Activated CD4-positive, alpha-beta T cell treated with anti-CD3 and anti-CD28 coated beads, Interleukin-2, amount 10 ng/mL, durations not matched to agents 24 days and 14 days (primary cell): ENCODE measurements around the gene KCNAB1. TPM values are rescaled to one million over a fixed set of nuclear protein-coding genes. Genes with fewer than 3 reads are reported as not detected.

Experiments
- DNase-seq: peaks from one replicate; pipeline ENCODE4 v3.0.0; 2022
- H3K27ac Mint-ChIP-seq: one replicate; pipeline ENCODE4 v1.8.0; 2022; ENCODE audit warnings: mild to moderate bottlenecking, mixed read lengths
- H3K27me3 Mint-ChIP-seq: one replicate; pipeline ENCODE4 v1.8.0; 2022; ENCODE audit warnings: mixed read lengths
- H3K36me3 Mint-ChIP-seq: one replicate; pipeline ENCODE4 v1.8.0; 2022; ENCODE audit warnings: low read depth, mild to moderate bottlenecking, mixed read lengths
- H3K4me1 Mint-ChIP-seq: one replicate; pipeline ENCODE4 v1.8.0; 2021; ENCODE audit warnings: mixed read lengths
- H3K4me3 Mint-ChIP-seq: one replicate; pipeline ENCODE4 v1.8.0; 2022; ENCODE audit warnings: mild to moderate bottlenecking, moderate library complexity, mixed read lengths
- H3K9me3 Mint-ChIP-seq: one replicate; pipeline ENCODE4 v1.8.0; 2021; ENCODE audit warnings: mixed read lengths
- intact Hi-C: fragments of 100-400 bp; cut with micrococcal nuclease; formaldehyde crosslinking; loops from one replicate; pipeline ENCODE4 v1.15.1; 2023
- total RNA-seq: library from RNA; stranded (reverse); gene quantifications from 2 replicates; pipeline ENCODE4 v1.2.3, GENCODE V29; 2022

KCNAB1 gene
- total RNA-seq, 1 donor from 2014 or later: not detected

GRCh38 chr3:156148345-156148945, 28.1 kb downstream of the KCNAB1 start:
- H3K9me3 Mint-ChIP-seq: no peaks in the 10 kb centered on the region
- intact Hi-C loops: no loop called here
- H3K27ac Mint-ChIP-seq: no peak overlapping the region
- no peaks in the 10 kb centered on the region for H3K36me3 Mint-ChIP-seq
- DNase-seq: no peak
- H3K4me3 Mint-ChIP-seq: no peak overlapping the region
- peaks cover 27% of the 10 kb centered on the region for H3K27me3 Mint-ChIP-seq
- H3K4me1 Mint-ChIP-seq: peaks cover 6% of the 10 kb centered on the region

GRCh38 chr3:156148946-156149381, 28.6 kb downstream of the KCNAB1 start:
- intact Hi-C loops: no loop called here

GRCh38 chr3:156149876-156150275, 29.5 kb downstream of the KCNAB1 start:
- H3K36me3 Mint-ChIP-seq: no peaks in the 10 kb centered on the region
- H3K27ac Mint-ChIP-seq: no peak overlapping the region
- intact Hi-C loops: loop anchor here (1.0 to 10.0 kb wide), 5 partner anchors 359 to 987 kb away; no protein-coding TSS in a partner anchor
- DNase-seq: no peak
- no peaks in the 10 kb centered on the region for H3K9me3 Mint-ChIP-seq
- H3K27me3 Mint-ChIP-seq: peaks cover 19% of the 10 kb centered on the region
- peaks cover 6% of the 10 kb centered on the region for H3K4me1 Mint-ChIP-seq
- no peak overlapping the region for H3K4me3 Mint-ChIP-seq

More at GRCh38 chr3:156148946-156149381, 28.6 kb downstream of the KCNAB1 start:
- no peaks in the 10 kb centered on the region for H3K9me3 Mint-ChIP-seq
- no peaks in the 10 kb centered on the region for H3K36me3 Mint-ChIP-seq
- DNase-seq: no peak
- no peak overlapping the region for H3K27ac Mint-ChIP-seq
- H3K4me3 Mint-ChIP-seq: no peak overlapping the region
- H3K4me1 Mint-ChIP-seq: peaks cover 6% of the 10 kb centered on the region
- peaks cover 26% of the 10 kb centered on the region for H3K27me3 Mint-ChIP-seq

GRCh38 chr3:156150434-156151066, 30.2 kb downstream of the KCNAB1 start:
- Mint-ChIP-seq H3K27ac (no peak overlapping the region), H3K4me1 (peaks cover 6% of the 10 kb centered on the region), H3K4me3 (no peak overlapping the region), H3K36me3 (no peaks in the 10 kb centered on the region), H3K27me3 (peaks cover 17% of the 10 kb centered on the region), H3K9me3 (no peaks in the 10 kb centered on the region)
- intact Hi-C loops: loop anchor here (1.0 to 10.0 kb wide), 6 partner anchors 232 to 987 kb away; no protein-coding TSS in a partner anchor
- DNase-seq: peak; percentile 78

- Mint-ChIP-seq H3K9me3 (no peaks in the 10 kb centered on the region), H3K4me3 (no peak overlapping the region), H3K4me1 (peaks cover 6% of the 10 kb centered on the region), H3K27ac (no peak overlapping the region), H3K27me3 (peaks cover 18% of the 10 kb centered on the region), H3K36me3 (no peaks in the 10 kb centered on the region)
- peak; percentile 84 for DNase-seq
- intact Hi-C loops: loop anchor here (1.0 to 10.0 kb wide), 3 partner anchors 230 to 929 kb away; no protein-coding TSS in a partner anchor
These were observed 31.5 kb downstream of the KCNAB1 start for GRCh38 chr3:156151824-156152428.

- peaks cover 17% of the 10 kb centered on the region for H3K27me3 Mint-ChIP-seq
- H3K4me3 Mint-ChIP-seq: no peak overlapping the region
- no peaks in the 10 kb centered on the region for H3K9me3 Mint-ChIP-seq
- H3K27ac Mint-ChIP-seq: no peak overlapping the region
- intact Hi-C loops: loop anchor here (10.0 kb wide), 1 partner anchor 656 kb away; no protein-coding TSS in a partner anchor
- H3K4me1 Mint-ChIP-seq: peaks cover 10% of the 10 kb centered on the region
- no peaks in the 10 kb centered on the region for H3K36me3 Mint-ChIP-seq
- DNase-seq: no peak
These were observed 38.4 kb downstream of the KCNAB1 start for GRCh38 chr3:156158656-156159295.

GRCh38 chr3:156160647-156161046, 40.3 kb downstream of the KCNAB1 start:
- intact Hi-C loops: no loop called here
- Mint-ChIP-seq H3K9me3 (no peaks in the 10 kb centered on the region), H3K4me1 (peaks cover 10% of the 10 kb centered on the region), H3K4me3 (peak overlapping the region; percentile 10), H3K27me3 (peaks cover 14% of the 10 kb centered on the region), H3K36me3 (no peaks in the 10 kb centered on the region), H3K27ac (no peak overlapping the region)
- DNase-seq: peak; percentile 61

- no peak for DNase-seq
- Mint-ChIP-seq H3K9me3 (no peaks in the 10 kb centered on the region), H3K27ac (no peak overlapping the region), H3K4me3 (peak overlapping the region; percentile 4), H3K4me1 (peaks cover 10% of the 10 kb centered on the region), H3K36me3 (no peaks in the 10 kb centered on the region), H3K27me3 (peaks cover 13% of the 10 kb centered on the region)
- intact Hi-C loops: no loop called here
These were observed 40.8 kb downstream of the KCNAB1 start for GRCh38 chr3:156161172-156161571.

GRCh38 chr3:156163848-156164247, 43.5 kb downstream of the KCNAB1 start:
- Mint-ChIP-seq H3K27ac (no peak overlapping the region), H3K4me1 (peaks cover 10% of the 10 kb centered on the region), H3K36me3 (no peaks in the 10 kb centered on the region), H3K9me3 (no peaks in the 10 kb centered on the region), H3K4me3 (no peak overlapping the region), H3K27me3 (peaks cover 9% of the 10 kb centered on the region)
- no peak for DNase-seq
- intact Hi-C loops: no loop called here

- Mint-ChIP-seq H3K27ac (no peak overlapping the region), H3K36me3 (no peaks in the 10 kb centered on the region), H3K9me3 (no peaks in the 10 kb centered on the region), H3K4me3 (no peak overlapping the region), H3K27me3 (peaks cover 12% of the 10 kb centered on the region), H3K4me1 (no peaks in the 10 kb centered on the region)
- intact Hi-C loops: no loop called here
- no peak for DNase-seq
These were observed 46.4 kb downstream of the KCNAB1 start for GRCh38 chr3:156166808-156167207.

- peaks cover 13% of the 10 kb centered on the region for H3K27me3 Mint-ChIP-seq
- intact Hi-C loops: no loop called here
- no peaks in the 10 kb centered on the region for H3K4me1 Mint-ChIP-seq
- H3K4me3 Mint-ChIP-seq: no peak overlapping the region
- DNase-seq: no peak
- no peak overlapping the region for H3K27ac Mint-ChIP-seq
- H3K36me3 Mint-ChIP-seq: no peaks in the 10 kb centered on the region
- H3K9me3 Mint-ChIP-seq: no peaks in the 10 kb centered on the region
These were observed 50.2 kb downstream of the KCNAB1 start for GRCh38 chr3:156170571-156170970.

GRCh38 chr3:156171281-156172267, 51.2 kb downstream of the KCNAB1 start:
- H3K27me3 Mint-ChIP-seq: peaks cover 11% of the 10 kb centered on the region

GRCh38 chr3:156172536-156172935, 52.2 kb downstream of the KCNAB1 start:
- intact Hi-C loops: no loop called here
- no peak for DNase-seq
- no peaks in the 10 kb centered on the region for H3K36me3 Mint-ChIP-seq
- H3K27me3 Mint-ChIP-seq: peaks cover 6% of the 10 kb centered on the region
- no peaks in the 10 kb centered on the region for H3K4me1 Mint-ChIP-seq
- no peak overlapping the region for H3K4me3 Mint-ChIP-seq
- H3K27ac Mint-ChIP-seq: no peak overlapping the region
- no peaks in the 10 kb centered on the region for H3K9me3 Mint-ChIP-seq

More at GRCh38 chr3:156171281-156172267, 51.2 kb downstream of the KCNAB1 start:
- no peak overlapping the region for H3K27ac Mint-ChIP-seq
- intact Hi-C loops: no loop called here
- H3K36me3 Mint-ChIP-seq: no peaks in the 10 kb centered on the region
- H3K4me1 Mint-ChIP-seq: no peaks in the 10 kb centered on the region
- no peak overlapping the region for H3K4me3 Mint-ChIP-seq
- no peak for DNase-seq
- no peaks in the 10 kb centered on the region for H3K9me3 Mint-ChIP-seq
